Type B pancreatic cell (in vitro differentiated cells): Measurements from ENCODE around the gene NATD1. TPM values are rescaled to one million over a fixed set of nuclear protein-coding genes. Genes with fewer than 3 reads are reported as not detected.
A peak's percentile ranks its signal among the peaks of the same experiment; 100 is the strongest.
"Not testable (repeated sequence)": the region's sequence is repeated elsewhere in the genome, so short reads cannot be mapped to it uniquely, and the experiment has no call there.

Experiments used
- DNase-seq: peaks from one replicate; pipeline ENCODE4 v3.0.0; 2021; ENCODE audit warnings: mixed read lengths; ENCODE audit not compliant: unreplicated experiment; ENCODE audit errors: extremely low spot score
- H3K27ac Mint-ChIP-seq: 2 replicates; pipeline ENCODE4 v1.8.0; 2021; ENCODE audit warnings: mild to moderate bottlenecking, mixed read lengths
- H3K27me3 Mint-ChIP-seq: 2 replicates; pipeline ENCODE4 v1.8.0; 2021; ENCODE audit warnings: mixed read lengths
- H3K36me3 Mint-ChIP-seq: 2 replicates; pipeline ENCODE4 v1.8.0; 2021; ENCODE audit warnings: mixed read lengths
- H3K4me1 Mint-ChIP-seq: one replicate; pipeline ENCODE4 v1.8.0; 2021; ENCODE audit warnings: mixed read lengths; ENCODE audit not compliant: unreplicated experiment
- H3K4me3 Mint-ChIP-seq: 2 replicates; pipeline ENCODE4 v1.8.0; 2021; ENCODE audit warnings: mild to moderate bottlenecking, mixed read lengths
- H3K9me3 Mint-ChIP-seq: 2 replicates; pipeline ENCODE4 v1.8.0; 2021; ENCODE audit warnings: mixed read lengths
- total RNA-seq: library from RNA; stranded (reverse); gene quantifications from 2 replicates; pipeline ENCODE4 v1.2.1, GENCODE V29; 2021; ENCODE audit warnings: low replicate concordance
- TF ChIP-seq, protein P1 (sequence below): fragments of 200-600 bp; sonication (generic); conservative IDR thresholded peaks from 2 replicates; pipeline ENCODE4 v1.5.0; 2021; ENCODE audit warnings: antibody characterized with exemption, mild to moderate bottlenecking

The NATD1 gene
- total RNA-seq, 1 donor from 2014 or later: 10.7 TPM

DNA sequence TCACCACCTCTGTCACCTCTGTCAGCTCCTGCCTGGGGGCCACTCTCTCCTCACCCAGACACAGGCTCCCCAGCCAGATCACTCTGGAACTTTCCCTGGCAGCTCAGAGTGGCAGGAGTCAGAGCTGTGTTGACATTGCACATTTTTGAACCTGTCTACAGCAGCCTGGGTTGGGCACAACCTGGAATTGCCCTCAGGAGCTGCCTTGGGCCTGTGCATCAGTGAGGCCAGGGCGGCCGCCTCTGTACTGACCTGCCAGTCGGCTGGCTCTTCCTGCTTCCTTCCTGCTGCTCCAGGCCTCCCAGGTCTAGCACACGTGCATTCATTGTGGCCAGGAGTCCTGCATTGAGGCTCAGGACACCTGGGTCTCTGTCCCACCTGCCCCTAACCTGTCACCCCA is 25.1 kb downstream of the NATD1 start:
- DNase-seq: no peak
- Mint-ChIP-seq H3K27me3 (no peaks in the 10 kb centered on the region), H3K9me3 (no peaks in the 10 kb centered on the region), H3K4me1 (no peaks in the 10 kb centered on the region), H3K4me3 (no peak overlapping the region), H3K27ac (no peak overlapping the region), H3K36me3 (no peaks in the 10 kb centered on the region)
- TF ChIP-seq, protein P1, sequence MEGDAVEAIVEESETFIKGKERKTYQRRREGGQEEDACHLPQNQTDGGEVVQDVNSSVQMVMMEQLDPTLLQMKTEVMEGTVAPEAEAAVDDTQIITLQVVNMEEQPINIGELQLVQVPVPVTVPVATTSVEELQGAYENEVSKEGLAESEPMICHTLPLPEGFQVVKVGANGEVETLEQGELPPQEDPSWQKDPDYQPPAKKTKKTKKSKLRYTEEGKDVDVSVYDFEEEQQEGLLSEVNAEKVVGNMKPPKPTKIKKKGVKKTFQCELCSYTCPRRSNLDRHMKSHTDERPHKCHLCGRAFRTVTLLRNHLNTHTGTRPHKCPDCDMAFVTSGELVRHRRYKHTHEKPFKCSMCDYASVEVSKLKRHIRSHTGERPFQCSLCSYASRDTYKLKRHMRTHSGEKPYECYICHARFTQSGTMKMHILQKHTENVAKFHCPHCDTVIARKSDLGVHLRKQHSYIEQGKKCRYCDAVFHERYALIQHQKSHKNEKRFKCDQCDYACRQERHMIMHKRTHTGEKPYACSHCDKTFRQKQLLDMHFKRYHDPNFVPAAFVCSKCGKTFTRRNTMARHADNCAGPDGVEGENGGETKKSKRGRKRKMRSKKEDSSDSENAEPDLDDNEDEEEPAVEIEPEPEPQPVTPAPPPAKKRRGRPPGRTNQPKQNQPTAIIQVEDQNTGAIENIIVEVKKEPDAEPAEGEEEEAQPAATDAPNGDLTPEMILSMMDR: no peak

DNA sequence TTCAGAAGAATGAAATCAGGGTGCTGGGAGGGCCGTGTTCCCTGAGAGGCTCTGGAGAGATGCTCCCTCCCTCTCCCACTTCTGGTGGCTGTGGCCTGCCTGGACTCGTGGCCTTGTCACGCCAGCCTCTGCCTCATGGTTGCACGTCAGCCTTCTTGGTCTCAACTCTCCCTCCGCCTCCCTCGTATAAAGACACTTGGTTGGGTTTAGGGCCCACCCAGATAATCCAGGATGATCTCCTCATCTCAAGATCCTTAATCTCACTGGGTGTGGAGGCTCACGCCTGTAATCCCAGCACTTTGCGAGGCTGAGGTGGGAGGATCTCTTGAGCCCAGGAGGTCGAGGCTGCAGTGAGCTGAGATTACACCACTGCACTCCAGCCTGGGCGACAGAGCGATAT is 25.9 kb downstream of the NATD1 start:
- not testable (repeated sequence) for H3K27ac Mint-ChIP-seq

DNA sequence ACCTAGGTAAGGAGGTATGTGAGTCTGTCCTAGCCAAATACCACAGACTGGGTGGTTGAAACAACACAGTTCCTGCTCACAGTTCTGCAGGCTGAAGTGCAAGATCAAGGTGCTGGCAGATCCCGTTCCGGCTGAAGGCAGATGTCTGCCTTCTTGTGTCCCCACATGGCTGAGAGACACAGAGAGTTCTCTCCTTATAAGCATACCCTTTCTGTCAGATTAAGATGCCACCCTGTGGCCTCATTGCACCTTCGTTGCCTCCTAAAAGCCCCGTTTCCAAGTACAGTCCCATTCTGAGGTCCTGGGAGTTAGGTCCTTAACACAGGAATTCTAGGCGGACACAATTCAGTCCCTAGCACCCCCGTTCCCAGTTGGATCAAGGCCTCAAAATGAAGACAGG is 30.1 kb downstream of the NATD1 start:
- H3K27me3 Mint-ChIP-seq: no peaks in the 10 kb centered on the region
- no peaks in the 10 kb centered on the region for H3K4me1 Mint-ChIP-seq
- no peak overlapping the region for H3K4me3 Mint-ChIP-seq
- DNase-seq: no peak
- TF ChIP-seq, protein P1: no peak
- peaks cover 4% of the 10 kb centered on the region for H3K9me3 Mint-ChIP-seq
- H3K27ac Mint-ChIP-seq: no peak overlapping the region
- H3K36me3 Mint-ChIP-seq: peaks cover 9% of the 10 kb centered on the region

More for the DNA sequence above, 25.9 kb downstream of the NATD1 start:
- H3K9me3 Mint-ChIP-seq, H3K27me3 Mint-ChIP-seq, H3K4me3 Mint-ChIP-seq, H3K36me3 Mint-ChIP-seq, H3K4me1 Mint-ChIP-seq, DNase-seq: not testable (repeated sequence)

DNA sequence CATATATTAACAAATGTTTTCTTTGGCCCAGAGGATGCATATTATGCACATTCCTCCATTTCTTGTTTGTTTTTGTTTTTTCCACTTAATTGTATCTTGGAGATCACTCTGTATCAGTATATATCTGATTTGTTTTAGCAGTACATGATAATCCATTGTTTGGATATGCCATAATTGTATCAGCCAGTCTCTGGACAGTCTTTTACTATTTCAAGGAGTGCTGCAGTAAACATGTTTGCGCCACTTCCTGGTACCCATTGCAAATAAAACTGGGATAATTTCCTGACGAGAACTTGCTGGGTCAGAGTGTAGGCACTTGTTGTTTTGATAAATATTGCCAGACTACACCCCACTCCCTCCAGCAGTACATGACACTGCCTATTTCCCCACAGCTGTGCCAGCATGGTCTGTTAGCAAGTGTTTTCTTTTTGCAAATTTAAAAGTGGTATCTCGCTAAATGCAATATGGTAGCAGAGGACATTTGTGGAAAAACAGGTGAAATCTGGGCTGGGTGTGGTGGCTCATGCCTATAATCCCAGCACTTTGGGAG is 34.3 kb downstream of the NATD1 start:
- peaks cover 4% of the 10 kb centered on the region for H3K9me3 Mint-ChIP-seq
- TF ChIP-seq, protein P1: no peak
- H3K27ac Mint-ChIP-seq: no peak overlapping the region
- peaks cover 9% of the 10 kb centered on the region for H3K36me3 Mint-ChIP-seq
- H3K4me1 Mint-ChIP-seq: peaks cover 13% of the 10 kb centered on the region
- no peak for DNase-seq
- no peaks in the 10 kb centered on the region for H3K27me3 Mint-ChIP-seq
- H3K4me3 Mint-ChIP-seq: no peak overlapping the region

DNA sequence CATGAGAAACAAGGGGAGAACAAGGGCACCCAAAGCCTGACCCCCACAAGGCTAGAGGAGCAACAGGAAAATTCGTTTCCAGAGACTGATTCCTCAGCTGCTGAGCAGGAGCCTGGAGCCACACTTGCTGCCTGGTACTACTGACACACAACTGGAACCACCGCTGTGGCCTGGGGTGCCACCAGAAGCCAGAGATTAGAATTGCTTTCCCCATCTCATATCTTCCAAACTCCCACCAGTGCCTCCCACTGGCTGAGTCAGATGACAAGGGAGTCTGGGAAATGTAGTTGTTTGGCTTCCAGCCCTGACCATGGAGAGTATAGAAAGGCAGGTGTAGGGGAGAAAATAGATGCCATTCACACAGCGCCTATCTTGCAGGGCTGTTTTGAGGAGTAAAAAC is 35.1 kb downstream of the NATD1 start:
- H3K9me3 Mint-ChIP-seq: peaks cover 4% of the 10 kb centered on the region
- H3K4me1 Mint-ChIP-seq: peaks cover 13% of the 10 kb centered on the region
- peaks cover 9% of the 10 kb centered on the region for H3K36me3 Mint-ChIP-seq
- H3K4me3 Mint-ChIP-seq: no peak overlapping the region
- no peaks in the 10 kb centered on the region for H3K27me3 Mint-ChIP-seq
- TF ChIP-seq, protein P1: no peak
- H3K27ac Mint-ChIP-seq: peak overlapping the region; percentile 21
- DNase-seq: no peak

DNA sequence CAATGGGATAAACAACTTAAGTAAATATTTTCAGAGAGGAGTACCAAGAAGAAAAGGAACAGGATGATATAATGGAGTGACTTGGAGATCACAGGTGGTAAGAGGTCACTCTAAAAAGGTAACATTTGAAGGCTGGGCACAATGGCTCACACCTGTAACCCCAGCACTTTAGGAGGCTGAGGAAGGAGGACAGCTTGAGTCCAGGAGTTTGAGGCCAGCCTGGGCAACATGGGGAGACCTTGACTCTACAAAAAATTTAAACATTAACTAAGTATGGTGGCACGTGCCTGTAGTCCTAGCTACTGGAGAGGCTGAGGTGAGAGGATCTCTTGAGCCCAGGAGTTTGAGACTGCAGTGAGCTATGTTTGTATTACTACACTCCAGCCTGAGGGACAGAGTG is 35.9 kb downstream of the NATD1 start:
- Mint-ChIP-seq H3K4me1 (peaks cover 20% of the 10 kb centered on the region), H3K27ac (peak overlapping the region; percentile 21), H3K27me3 (no peaks in the 10 kb centered on the region), H3K4me3 (peak overlapping the region; percentile 54), H3K9me3 (peaks cover 4% of the 10 kb centered on the region), H3K36me3 (peaks cover 9% of the 10 kb centered on the region)
- TF ChIP-seq, protein P1: no peak
- DNase-seq: no peak
